Measurements from ENCODE around the gene NTF3.

NTF3 gene

DNA sequence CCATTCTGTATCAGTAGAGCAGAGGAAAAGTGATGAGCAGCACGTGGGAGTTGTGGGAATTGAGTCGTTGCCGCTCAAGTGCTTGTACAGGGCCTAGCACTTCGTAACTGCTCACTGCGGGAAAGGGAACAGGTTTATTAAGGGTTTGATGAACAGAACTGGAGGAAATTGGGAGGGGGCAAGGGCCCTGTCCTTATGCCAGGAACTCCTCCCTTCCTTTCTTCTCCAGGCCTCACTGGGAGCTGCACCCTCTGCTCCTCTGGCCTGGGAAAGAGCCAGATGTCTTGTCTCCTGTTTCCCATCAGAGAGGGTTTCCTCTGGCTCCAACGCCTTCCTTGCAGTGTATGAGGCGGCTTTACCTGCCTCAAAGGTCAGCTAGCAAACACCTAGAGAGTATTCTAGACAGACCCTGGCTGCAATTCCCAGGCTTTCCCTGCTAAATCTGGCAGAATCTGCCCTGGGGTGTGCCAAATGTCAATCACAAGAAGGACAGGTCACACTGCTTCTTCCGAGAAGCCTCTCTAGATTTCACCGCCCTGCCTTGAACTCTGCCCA, 78.4 kb downstream of the NTF3 start:
- H3K4me1 ChIP-seq (ENCODE audit: control insufficient read depth, insufficient read depth, low read length): peaks cover 18% of the 10 kb centered on the region
- no peaks in the 10 kb centered on the region for H3K36me3 ChIP-seq (ENCODE audit: control insufficient read depth in 2 of 2, insufficient read depth in 2 of 2, low read length in 2 of 2)
- no peak overlapping the region for H3K4me3 ChIP-seq (ENCODE audit: low read length in 2 of 2)
- no peak overlapping the region for H3K9ac ChIP-seq (ENCODE audit: low read length in 2 of 2)
- peaks cover 5 to 16% of the 10 kb centered on the region in 2 donors for H3K27me3 ChIP-seq (ENCODE audit: control insufficient read depth in 1 of 2, insufficient read depth in 2 of 2, low read length in 2 of 2)
- no peaks in the 10 kb centered on the region for H3K9me3 ChIP-seq (ENCODE audit: control insufficient read depth in 2 of 2, low read length in 2 of 2)
- H3K27ac ChIP-seq (ENCODE audit: low read length): no peak overlapping the region

DNA sequence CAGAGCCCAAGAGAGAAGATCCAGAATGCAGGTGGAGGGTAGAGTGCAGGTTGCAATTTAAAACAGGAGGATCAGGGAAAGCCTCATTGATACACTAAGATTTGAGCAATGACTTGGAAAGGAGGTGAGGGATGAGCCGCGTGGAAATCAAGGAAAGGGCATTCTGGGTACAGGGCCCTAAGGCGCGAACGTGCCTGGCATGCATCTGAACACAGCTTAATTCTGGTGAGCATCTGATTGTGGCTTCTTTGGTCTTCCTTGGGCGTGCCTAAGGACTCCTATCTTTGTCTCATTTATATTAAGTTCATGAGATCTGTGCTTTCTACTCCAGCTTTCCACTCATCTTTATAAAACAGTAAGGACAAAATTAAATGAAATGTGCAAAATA, 79.3 kb downstream of the NTF3 start:
- Histone ChIP-seq H3K27me3 (ENCODE audit: control insufficient read depth in 1 of 2, insufficient read depth in 2 of 2, low read length in 2 of 2) (peaks cover 5 to 16% of the 10 kb centered on the region in 2 donors), H3K27ac (ENCODE audit: low read length) (no peak overlapping the region), H3K4me3 (ENCODE audit: low read length in 2 of 2) (peak overlapping the region in 1 of 2 donors; percentile 49), H3K36me3 (ENCODE audit: control insufficient read depth in 2 of 2, insufficient read depth in 2 of 2, low read length in 2 of 2) (no peaks in the 10 kb centered on the region), H3K9me3 (ENCODE audit: control insufficient read depth in 2 of 2, low read length in 2 of 2) (no peaks in the 10 kb centered on the region), H3K9ac (ENCODE audit: low read length in 2 of 2) (no peak overlapping the region), H3K4me1 (ENCODE audit: control insufficient read depth, insufficient read depth, low read length) (peaks cover 18% of the 10 kb centered on the region)

DNA sequence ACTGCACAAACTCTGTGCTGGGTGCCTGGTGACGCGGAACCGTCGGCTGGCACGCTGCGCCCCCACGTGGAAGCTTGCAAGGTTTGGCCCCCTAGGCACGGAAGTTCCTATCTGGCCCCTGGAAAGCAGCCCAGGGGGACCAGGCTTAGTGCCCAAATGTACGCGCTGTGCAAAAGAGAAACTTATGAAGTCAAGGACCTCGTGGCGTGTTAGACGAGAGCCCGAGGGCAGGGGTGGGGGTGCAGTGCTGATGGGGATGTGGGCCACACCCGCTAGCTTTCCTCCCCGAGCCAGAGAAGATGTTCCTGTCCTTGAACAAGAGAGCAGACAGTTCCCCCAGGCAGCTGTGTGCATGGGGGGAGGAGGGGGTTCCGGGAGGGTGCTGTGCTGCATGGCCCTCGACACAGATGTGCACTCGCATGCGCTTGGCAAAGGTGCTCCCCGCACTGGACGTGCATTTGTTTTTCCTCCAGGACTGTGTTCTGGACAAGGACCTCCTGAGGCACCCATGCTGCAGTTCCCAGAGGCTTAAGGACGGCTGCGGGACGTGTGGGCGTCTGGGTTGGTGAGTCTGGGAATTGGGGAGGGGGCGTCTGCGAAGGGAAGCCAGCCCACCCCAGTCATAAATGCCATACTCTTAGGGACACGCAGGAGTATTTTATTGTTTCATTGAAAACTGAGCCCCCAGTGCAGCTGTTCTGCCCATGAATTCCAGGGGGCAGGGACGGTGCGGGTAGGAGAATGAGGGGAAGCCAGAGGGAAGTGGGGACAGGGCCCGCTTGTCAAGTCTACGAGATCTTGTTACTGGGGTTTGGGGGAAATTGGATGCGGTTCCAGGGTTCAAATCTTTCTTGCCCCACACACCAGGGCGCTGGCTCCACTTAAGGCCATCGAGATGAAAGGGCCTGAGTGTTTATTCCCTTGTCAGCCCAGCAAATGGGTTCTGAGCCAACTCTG, 80.0 kb downstream of the NTF3 start:
- Histone ChIP-seq H3K9ac (ENCODE audit: low read length in 2 of 2) (no peak overlapping the region), H3K36me3 (ENCODE audit: control insufficient read depth in 2 of 2, insufficient read depth in 2 of 2, low read length in 2 of 2) (no peaks in the 10 kb centered on the region), H3K4me1 (ENCODE audit: control insufficient read depth, insufficient read depth, low read length) (peaks cover 16% of the 10 kb centered on the region), H3K9me3 (ENCODE audit: control insufficient read depth in 2 of 2, low read length in 2 of 2) (no peaks in the 10 kb centered on the region), H3K4me3 (ENCODE audit: low read length in 2 of 2) (peak overlapping the region in 1 of 2 donors; percentile 49), H3K27me3 (ENCODE audit: control insufficient read depth in 1 of 2, insufficient read depth in 2 of 2, low read length in 2 of 2) (peaks cover 5 to 14% of the 10 kb centered on the region in 2 donors), H3K27ac (ENCODE audit: low read length) (no peak overlapping the region)

DNA sequence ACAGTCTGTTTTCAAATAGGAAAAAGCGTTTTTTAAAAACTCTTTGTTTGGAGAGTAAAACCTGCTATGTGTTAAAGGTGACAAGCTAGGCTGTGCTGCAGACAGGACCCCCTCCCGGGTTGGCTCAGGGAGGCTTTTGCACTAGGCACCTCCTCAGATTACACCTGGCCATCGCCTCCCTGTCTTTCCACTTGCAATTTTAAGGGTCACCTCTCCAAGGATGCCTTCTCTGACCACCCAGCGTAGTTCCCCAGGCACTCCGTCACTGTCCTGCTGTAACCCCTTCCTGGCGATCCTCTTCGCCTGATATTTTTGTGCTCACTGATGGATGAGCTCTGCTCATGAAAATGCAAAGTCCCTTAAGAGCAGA, 80.7 kb downstream of the NTF3 start:
- Histone ChIP-seq H3K27me3 (ENCODE audit: control insufficient read depth in 1 of 2, insufficient read depth in 2 of 2, low read length in 2 of 2) (peaks cover 5 to 14% of the 10 kb centered on the region in 2 donors), H3K27ac (ENCODE audit: low read length) (no peak overlapping the region)

DNA sequence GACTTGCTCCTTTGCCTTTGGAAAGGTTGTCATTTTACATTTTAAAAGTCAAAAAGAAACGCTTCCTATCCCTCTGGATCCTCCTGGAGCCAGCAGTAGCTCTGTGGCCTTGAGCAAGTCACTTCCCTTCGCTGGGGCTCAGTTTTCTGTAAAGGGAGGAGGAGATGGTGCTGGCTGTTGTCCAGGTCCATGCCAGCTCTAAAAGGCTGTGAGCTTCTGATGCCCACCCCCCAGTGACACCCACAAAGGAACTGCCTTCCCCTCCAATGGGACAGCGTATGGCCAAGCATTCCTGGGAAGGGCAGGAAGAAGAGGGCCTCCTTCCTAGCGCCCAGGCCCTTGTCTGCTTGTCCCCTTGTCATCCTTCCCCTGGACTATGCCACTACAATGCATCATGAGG, 81.5 kb downstream of the NTF3 start:
- Histone ChIP-seq H3K9me3 (ENCODE audit: control insufficient read depth in 2 of 2, low read length in 2 of 2) (no peaks in the 10 kb centered on the region), H3K27me3 (ENCODE audit: control insufficient read depth in 1 of 2, insufficient read depth in 2 of 2, low read length in 2 of 2) (peaks cover 5 to 14% of the 10 kb centered on the region in 2 donors), H3K9ac (ENCODE audit: low read length in 2 of 2) (no peak overlapping the region), H3K4me3 (ENCODE audit: low read length in 2 of 2) (no peak overlapping the region), H3K27ac (ENCODE audit: low read length) (no peak overlapping the region), H3K36me3 (ENCODE audit: control insufficient read depth in 2 of 2, insufficient read depth in 2 of 2, low read length in 2 of 2) (no peaks in the 10 kb centered on the region), H3K4me1 (ENCODE audit: control insufficient read depth, insufficient read depth, low read length) (peaks cover 15% of the 10 kb centered on the region)

More for the DNA sequence above, 80.7 kb downstream of the NTF3 start:
- H3K9ac ChIP-seq (ENCODE audit: low read length in 2 of 2): no peak overlapping the region
- H3K36me3 ChIP-seq (ENCODE audit: control insufficient read depth in 2 of 2, insufficient read depth in 2 of 2, low read length in 2 of 2): no peaks in the 10 kb centered on the region
- peaks cover 15% of the 10 kb centered on the region for H3K4me1 ChIP-seq (ENCODE audit: control insufficient read depth, insufficient read depth, low read length)
- H3K9me3 ChIP-seq (ENCODE audit: control insufficient read depth in 2 of 2, low read length in 2 of 2): no peaks in the 10 kb centered on the region
- no peak overlapping the region for H3K4me3 ChIP-seq (ENCODE audit: low read length in 2 of 2)

DNA sequence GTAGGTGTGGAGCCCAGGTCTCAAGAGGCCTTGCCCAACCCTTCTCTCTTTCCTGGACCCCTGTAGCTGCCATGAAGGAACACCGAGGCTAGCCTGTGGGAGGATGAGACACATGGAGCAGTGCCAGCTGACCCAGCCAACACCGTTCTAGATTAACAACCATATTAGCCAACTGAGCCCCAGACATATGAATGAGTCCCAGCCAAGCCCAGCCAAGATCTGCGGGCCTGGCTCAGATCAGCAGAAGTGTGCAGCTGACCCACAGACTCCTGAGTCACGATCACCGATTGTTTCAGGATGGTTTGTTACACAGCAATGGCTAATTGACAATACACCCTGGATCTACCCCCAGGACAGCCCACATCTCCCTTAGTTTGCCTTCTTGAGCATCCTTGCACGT, 82.1 kb downstream of the NTF3 start:
- Histone ChIP-seq H3K36me3 (ENCODE audit: control insufficient read depth in 2 of 2, insufficient read depth in 2 of 2, low read length in 2 of 2) (no peaks in the 10 kb centered on the region), H3K27me3 (ENCODE audit: control insufficient read depth in 1 of 2, insufficient read depth in 2 of 2, low read length in 2 of 2) (peaks cover 5 to 14% of the 10 kb centered on the region in 2 donors), H3K9me3 (ENCODE audit: control insufficient read depth in 2 of 2, low read length in 2 of 2) (no peaks in the 10 kb centered on the region), H3K4me1 (ENCODE audit: control insufficient read depth, insufficient read depth, low read length) (peaks cover 15% of the 10 kb centered on the region), H3K27ac (ENCODE audit: low read length) (no peak overlapping the region), H3K4me3 (ENCODE audit: low read length in 2 of 2) (no peak overlapping the region), H3K9ac (ENCODE audit: low read length in 2 of 2) (no peak overlapping the region)

DNA sequence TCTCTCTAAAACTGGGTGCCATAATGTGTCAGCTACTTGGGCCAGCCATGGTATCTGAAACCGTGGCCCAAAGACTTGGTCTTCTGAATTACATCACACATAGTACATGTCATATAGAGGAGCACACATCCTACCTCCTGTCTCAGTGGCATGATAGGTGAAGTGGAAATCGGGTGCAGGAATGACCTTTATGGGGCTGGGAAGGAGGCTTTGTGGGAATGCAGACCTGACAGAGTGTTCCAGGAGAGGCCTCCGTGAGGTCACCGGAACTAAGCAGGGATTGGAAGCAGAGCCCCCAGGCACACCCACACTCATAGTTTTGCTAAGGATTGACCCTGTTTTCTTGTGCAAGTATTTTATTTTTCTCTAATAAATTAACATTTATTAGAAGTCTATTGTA, 82.6 kb downstream of the NTF3 start:
- Histone ChIP-seq H3K4me3 (ENCODE audit: low read length in 2 of 2) (no peak overlapping the region), H3K36me3 (ENCODE audit: control insufficient read depth in 2 of 2, insufficient read depth in 2 of 2, low read length in 2 of 2) (no peaks in the 10 kb centered on the region), H3K9me3 (ENCODE audit: control insufficient read depth in 2 of 2, low read length in 2 of 2) (no peaks in the 10 kb centered on the region), H3K9ac (ENCODE audit: low read length in 2 of 2) (no peak overlapping the region), H3K4me1 (ENCODE audit: control insufficient read depth, insufficient read depth, low read length) (peaks cover 15% of the 10 kb centered on the region), H3K27me3 (ENCODE audit: control insufficient read depth in 1 of 2, insufficient read depth in 2 of 2, low read length in 2 of 2) (peaks cover 5 to 14% of the 10 kb centered on the region in 2 donors), H3K27ac (ENCODE audit: low read length) (no peak overlapping the region)

DNA sequence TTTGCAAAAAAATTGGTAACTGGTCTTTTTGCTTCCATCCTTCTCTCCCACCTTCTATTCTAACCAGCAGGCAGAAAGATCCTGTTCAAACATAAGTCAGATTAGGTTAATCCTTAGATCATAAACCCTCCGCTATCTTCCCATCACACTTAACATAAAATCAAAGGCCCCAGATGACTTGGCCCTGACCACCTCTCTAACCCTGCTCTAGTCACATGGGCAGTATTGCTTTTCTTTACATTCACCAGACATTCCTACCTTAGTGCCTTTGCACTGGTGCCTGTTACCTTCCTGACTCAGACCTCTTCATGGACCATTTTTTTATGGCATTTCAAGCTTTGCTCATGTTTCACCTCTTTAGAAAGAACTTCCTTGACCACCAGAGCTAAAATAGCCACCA, 83.5 kb downstream of the NTF3 start:
- H3K9me3 ChIP-seq (ENCODE audit: control insufficient read depth in 2 of 2, low read length in 2 of 2): no peaks in the 10 kb centered on the region
- no peaks in the 10 kb centered on the region for H3K36me3 ChIP-seq (ENCODE audit: control insufficient read depth in 2 of 2, insufficient read depth in 2 of 2, low read length in 2 of 2)
- H3K4me1 ChIP-seq (ENCODE audit: control insufficient read depth, insufficient read depth, low read length): peaks cover 15% of the 10 kb centered on the region
- no peak overlapping the region for H3K4me3 ChIP-seq (ENCODE audit: low read length in 2 of 2)
- peaks cover 5 to 7% of the 10 kb centered on the region in 2 donors for H3K27me3 ChIP-seq (ENCODE audit: control insufficient read depth in 1 of 2, insufficient read depth in 2 of 2, low read length in 2 of 2)
- no peak overlapping the region for H3K27ac ChIP-seq (ENCODE audit: low read length)
- H3K9ac ChIP-seq (ENCODE audit: low read length in 2 of 2): no peak overlapping the region

DNA sequence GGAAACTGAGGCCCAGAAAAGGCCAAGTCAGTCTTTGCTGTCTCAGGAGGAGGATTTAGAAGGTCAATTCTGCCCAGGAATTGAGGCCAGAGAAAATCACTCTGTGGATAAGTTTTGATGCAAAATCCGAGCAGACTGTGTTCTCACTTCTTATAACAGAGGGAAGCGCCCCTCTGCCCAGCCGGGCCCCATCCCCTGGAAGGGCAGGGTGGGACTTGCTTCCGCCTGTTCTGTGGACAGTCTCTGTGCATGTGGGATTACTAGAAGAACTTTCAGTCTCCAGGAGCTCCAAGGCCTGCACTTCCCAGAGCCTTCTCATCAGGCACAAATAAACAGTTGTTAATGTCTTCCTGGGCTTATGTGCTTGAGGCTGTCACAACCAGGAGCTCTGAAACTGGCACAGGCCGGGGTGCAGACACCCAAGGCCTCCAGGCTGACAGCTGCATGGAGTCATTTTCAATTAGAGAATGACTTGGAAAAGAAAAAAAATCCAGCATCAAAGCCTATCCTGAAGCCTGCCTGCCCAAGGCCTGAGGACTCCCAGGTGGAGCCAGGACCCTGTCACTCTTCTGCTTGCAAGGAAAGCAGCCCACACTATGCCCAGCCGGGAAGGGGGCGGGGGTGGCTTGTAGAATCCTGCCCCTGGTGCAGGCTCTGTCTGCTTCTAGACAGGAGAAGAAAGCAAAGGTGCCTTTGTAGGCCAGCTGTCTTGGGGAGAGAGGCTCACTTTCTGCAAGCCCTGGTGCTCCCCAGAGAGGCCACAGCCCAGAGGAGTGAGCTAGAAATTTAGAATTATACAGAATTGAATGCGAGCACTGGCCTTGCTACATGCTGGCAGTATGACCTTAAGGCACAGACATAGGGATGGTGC, 84.7 kb downstream of the NTF3 start:
- no peaks in the 10 kb centered on the region for H3K36me3 ChIP-seq (ENCODE audit: control insufficient read depth in 2 of 2, insufficient read depth in 2 of 2, low read length in 2 of 2)
- H3K9me3 ChIP-seq (ENCODE audit: control insufficient read depth in 2 of 2, low read length in 2 of 2): no peaks in the 10 kb centered on the region
- H3K27me3 ChIP-seq (ENCODE audit: control insufficient read depth in 1 of 2, insufficient read depth in 2 of 2, low read length in 2 of 2): peaks cover 2 to 3% of the 10 kb centered on the region in 2 donors
- H3K4me1 ChIP-seq (ENCODE audit: control insufficient read depth, insufficient read depth, low read length): peaks cover 11% of the 10 kb centered on the region
- no peak overlapping the region for H3K9ac ChIP-seq (ENCODE audit: low read length in 2 of 2)
- H3K4me3 ChIP-seq (ENCODE audit: low read length in 2 of 2): no peak overlapping the region
- H3K27ac ChIP-seq (ENCODE audit: low read length): no peak overlapping the region

DNA sequence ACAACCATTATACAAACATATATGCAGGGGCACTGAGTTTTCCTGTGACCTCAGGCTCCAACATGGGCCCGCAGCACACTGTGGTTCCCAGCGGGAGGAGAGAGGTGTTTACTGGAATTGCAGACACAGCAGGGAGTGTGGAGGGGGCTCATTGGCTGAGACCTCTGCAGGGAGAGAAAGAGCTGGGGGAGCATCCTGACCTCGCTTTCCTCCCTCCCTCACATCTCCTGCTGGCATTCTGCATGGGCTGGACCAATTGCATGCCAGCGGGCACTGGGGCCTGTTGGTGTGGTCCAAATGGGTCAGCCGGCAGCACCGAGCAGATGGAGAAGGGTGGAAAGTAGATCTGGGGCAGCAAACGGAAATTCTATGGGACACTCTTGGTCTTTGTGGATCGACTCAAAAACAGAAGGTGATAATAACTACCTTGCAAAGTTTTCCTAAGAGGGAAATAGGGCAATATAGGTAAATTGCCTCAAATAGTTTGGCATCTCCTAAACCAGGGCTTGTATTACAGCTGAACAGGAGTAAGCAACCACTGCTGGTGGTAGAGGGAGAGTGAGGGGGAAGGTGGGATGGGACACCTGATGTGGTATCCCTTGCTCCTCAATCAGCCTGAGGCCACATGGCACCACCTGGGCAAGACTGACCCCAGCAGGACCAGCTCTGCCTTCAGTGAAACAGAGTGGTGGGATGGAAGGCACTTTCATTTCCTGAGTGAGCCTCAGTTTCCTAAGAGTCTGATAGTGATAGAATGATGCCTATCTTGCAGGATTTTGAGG, 86.9 kb downstream of the NTF3 start:
- Histone ChIP-seq H3K4me3 (ENCODE audit: low read length in 2 of 2) (no peak overlapping the region), H3K27ac (ENCODE audit: low read length) (no peak overlapping the region), H3K36me3 (ENCODE audit: control insufficient read depth in 2 of 2, insufficient read depth in 2 of 2, low read length in 2 of 2) (no peaks in the 10 kb centered on the region)

More for the DNA sequence above, 86.9 kb downstream of the NTF3 start:
- Histone ChIP-seq H3K9ac (ENCODE audit: low read length in 2 of 2) (no peak overlapping the region), H3K4me1 (ENCODE audit: control insufficient read depth, insufficient read depth, low read length) (no peaks in the 10 kb centered on the region), H3K27me3 (ENCODE audit: control insufficient read depth in 1 of 2, insufficient read depth in 2 of 2, low read length in 2 of 2) (peaks cover 0 to 2% of the 10 kb centered on the region in 2 donors), H3K9me3 (ENCODE audit: control insufficient read depth in 2 of 2, low read length in 2 of 2) (no peaks in the 10 kb centered on the region)
